Medulla oblongata (tissue), 1 donor: Measurements from ENCODE around the gene STAP2.
"Not testable (repeated sequence)": the region's sequence is repeated elsewhere in the genome, so short reads cannot be mapped to it uniquely, and the experiment has no call there.

Experiments used
- DNase-seq: peaks from one replicate; pipeline ENCODE4 v3.0.0-alpha.2; 2015; ENCODE audit errors: extremely low spot score

Gene STAP2

GRCh38 chr19:4357921-4358326 lies 19.3 kb upstream of the STAP2 start:
- DNase-seq = no peak

GRCh38 chr19:4357095-4357797 lies 18.6 kb upstream of the STAP2 start:
- DNase-seq = no peak

GRCh38 chr19:4354897-4355296 lies 16.3 kb upstream of the STAP2 start:
- no peak for DNase-seq

- no peak for DNase-seq
These were observed 15.7 kb upstream of the STAP2 start for GRCh38 chr19:4354282-4354681.

GRCh38 chr19:4352701-4353121 lies 14.1 kb upstream of the STAP2 start:
- peak; percentile 46 for DNase-seq

GRCh38 chr19:4350726-4351125 lies 12.1 kb upstream of the STAP2 start:
- DNase-seq = no peak

GRCh38 chr19:4350111-4350510 lies 11.5 kb upstream of the STAP2 start:
- DNase-seq = no peak

GRCh38 chr19:4349225-4349624 lies 10.6 kb upstream of the STAP2 start:
- DNase-seq = not testable (repeated sequence)

GRCh38 chr19:4347521-4347920 lies 8.9 kb upstream of the STAP2 start:
- no peak for DNase-seq

- no peak for DNase-seq
These were observed 7.4 kb upstream of the STAP2 start for GRCh38 chr19:4346020-4346383.

- no peak for DNase-seq
These were observed 6.9 kb upstream of the STAP2 start for GRCh38 chr19:4345342-4346019.

- peak; percentile 97 for DNase-seq
These were observed 5.0 kb upstream of the STAP2 start, which contains the start of gene MPND for GRCh38 chr19:4343370-4344307. Gene MPND (plus strand): TSS chr19:4343562. CDS start chr19:4343594, 32 bp downstream.

- DNase-seq = peak; percentile 100
These were observed 4.2 kb upstream of the STAP2 start for GRCh38 chr19:4342615-4343369.

GRCh38 chr19:4342314-4342614 lies 3.6 kb upstream of the STAP2 start:
- DNase-seq = no peak

- peak; percentile 43 for DNase-seq
These were observed 654 bp downstream of the STAP2 start for GRCh38 chr19:4337906-4338440.

GRCh38 chr19:4334929-4335570 lies 3.6 kb downstream of the STAP2 start:
- DNase-seq = no peak

GRCh38 chr19:4329858-4330257 lies 8.8 kb downstream of the STAP2 start:
- no peak for DNase-seq

- not testable (repeated sequence) for DNase-seq
These were observed 9.5 kb downstream of the STAP2 start for GRCh38 chr19:4328991-4329681.

- DNase-seq = peak; percentile 92
These were observed 10.2 kb downstream of the STAP2 start for GRCh38 chr19:4328243-4328990.

- no peak for DNase-seq
These were observed 10.8 kb downstream of the STAP2 start for GRCh38 chr19:4327877-4328242.
